ENCODE data around the gene ZNF396.

Gene ZNF396

DNA sequence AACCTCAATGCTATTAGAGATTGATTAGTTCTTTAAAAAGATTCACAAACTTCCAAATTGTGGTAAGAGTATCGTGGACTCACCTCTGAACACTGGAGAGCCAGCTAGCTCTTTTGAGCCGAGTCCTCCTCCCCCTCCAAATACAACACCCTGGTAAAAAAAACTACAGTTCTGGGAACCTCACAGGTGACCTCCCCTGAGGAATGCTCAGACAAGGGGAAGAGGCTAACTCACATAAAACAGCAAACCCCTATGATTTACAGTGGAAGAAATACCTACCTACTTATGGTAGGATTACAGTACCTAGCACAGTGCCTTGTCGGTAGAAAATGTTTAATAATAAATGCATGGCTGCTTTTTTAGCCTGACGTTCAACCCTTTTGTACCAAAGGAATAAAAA, 41.3 kb downstream of the ZNF396 start:
- no peak for DNase-seq (ENCODE audit: low spot score)

DNA sequence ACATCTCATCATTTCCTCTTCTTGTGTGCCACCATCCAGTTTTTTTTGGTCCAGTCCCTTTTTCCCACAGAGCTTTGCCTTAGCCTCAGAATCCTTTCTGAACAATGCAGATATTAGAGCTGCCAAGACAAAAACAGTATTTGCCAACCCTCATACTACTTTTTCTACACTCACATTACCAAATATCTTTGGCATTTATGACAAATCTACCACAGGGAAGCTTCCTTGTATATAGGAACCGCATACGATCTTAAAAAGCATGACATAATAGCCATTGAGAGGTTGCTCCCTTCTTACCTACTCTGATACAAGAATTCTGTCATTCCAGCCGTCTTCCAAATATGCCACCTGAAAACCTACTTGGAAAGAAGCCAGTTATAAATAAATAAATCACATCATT, 42.3 kb downstream of the ZNF396 start:
- no peak for DNase-seq (ENCODE audit: low spot score)

DNA sequence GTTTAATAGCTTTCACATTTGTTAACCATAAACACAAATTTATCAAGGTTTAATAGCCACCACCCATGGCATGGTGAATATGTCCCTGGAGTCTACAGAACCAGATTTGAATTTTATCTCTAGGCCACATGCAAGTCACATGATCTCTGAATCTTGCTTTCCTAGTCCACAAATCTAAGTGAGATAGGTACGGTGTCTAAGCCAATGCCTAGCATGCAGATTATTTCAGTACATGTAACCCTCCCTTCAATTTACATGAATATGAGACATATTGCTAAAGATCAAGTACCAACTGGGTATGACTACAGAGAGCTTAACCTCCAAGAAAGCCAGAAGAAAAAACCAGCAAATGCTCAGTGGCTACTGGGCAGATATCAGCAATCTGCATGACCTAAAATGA, 42.9 kb downstream of the ZNF396 start:
- no peak for DNase-seq (ENCODE audit: low spot score)

DNA sequence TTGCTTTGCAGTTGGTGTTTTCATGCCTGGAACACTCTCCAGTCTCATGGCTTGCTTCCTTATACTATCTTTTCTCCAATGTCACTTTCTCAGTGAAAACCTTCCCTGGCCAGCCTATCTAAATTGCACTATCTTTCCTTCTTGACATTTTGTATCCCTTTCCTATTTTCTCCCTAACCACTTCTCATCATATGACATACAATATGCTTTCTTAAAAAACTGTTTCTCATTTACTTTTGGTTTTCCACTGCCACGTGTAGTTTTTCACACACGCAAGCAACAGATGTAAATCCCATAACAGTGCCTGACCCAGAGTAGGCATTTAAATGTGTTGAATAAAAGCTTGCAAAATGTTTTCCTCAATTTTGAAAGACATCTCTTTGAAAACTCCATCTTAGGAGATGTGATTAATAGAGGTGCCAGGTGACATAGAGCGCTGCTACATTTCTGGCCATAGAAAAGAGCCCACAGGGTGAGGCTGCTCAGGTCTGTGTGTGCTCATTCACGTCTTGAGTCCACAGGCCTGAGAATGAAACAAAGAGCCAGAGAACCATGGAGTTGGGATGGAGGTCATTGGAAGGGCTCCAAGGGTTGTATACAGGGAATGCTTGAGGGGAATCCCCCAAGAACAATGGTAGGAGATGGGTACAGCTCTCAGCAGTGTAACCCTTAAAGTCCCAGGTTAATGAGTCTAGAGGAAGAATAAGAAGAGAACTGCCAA, 45.6 kb downstream of the ZNF396 start:
- DNase-seq (ENCODE audit: low spot score), result no peak

DNA sequence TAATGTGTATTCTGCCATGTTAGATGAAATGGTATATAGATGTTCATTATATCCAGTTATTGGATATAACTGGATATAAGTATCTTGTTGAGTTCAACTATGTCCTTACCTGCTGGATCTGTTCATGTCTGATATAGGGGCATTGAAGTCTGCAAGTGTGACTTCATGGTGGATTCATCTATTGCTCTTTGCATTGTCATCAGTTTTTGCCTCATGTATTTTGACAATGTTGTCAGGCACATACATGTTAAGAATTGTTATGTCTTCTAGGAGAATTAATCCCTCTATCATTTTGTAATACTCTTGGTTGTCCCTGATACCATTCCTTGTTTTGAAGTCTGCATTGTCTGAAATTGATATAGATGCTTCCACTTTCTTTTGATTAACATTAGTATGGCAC, 48.3 kb downstream of the ZNF396 start:
- no peak for DNase-seq (ENCODE audit: low spot score)

DNA sequence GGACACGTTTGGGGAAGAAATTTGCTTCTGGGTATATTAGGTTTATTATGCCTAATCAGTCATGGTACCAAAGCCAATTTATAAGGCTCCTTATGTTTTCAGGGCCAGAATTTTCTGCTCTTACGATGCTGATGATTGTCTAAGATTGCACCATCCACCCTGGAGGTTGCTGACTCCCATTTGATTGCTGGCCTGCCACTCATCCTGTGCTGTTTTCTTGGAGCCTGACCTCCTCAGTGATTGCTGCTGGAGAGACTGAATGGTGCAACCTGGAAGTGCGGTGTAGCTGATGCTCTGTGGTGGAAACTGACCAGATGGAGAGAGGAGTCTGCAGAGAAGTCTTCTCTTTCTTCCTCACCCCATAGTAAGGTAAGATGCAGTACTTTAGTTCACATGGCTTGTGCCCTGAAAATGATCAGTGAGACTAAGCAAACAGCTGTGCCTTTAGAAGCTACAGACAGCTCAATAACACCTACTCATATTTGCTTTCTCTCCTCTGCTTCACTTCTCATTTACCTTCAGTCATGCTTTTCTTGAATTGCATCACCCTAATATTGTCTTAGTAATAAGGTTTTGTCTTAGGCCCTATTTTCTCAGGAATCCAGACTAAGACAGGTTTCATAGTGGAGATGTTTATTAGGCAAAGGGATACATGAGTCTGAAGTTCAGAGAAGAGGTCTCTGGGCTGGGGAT, 50.3 kb downstream of the ZNF396 start:
- no peak for DNase-seq (ENCODE audit: low spot score)

DNA sequence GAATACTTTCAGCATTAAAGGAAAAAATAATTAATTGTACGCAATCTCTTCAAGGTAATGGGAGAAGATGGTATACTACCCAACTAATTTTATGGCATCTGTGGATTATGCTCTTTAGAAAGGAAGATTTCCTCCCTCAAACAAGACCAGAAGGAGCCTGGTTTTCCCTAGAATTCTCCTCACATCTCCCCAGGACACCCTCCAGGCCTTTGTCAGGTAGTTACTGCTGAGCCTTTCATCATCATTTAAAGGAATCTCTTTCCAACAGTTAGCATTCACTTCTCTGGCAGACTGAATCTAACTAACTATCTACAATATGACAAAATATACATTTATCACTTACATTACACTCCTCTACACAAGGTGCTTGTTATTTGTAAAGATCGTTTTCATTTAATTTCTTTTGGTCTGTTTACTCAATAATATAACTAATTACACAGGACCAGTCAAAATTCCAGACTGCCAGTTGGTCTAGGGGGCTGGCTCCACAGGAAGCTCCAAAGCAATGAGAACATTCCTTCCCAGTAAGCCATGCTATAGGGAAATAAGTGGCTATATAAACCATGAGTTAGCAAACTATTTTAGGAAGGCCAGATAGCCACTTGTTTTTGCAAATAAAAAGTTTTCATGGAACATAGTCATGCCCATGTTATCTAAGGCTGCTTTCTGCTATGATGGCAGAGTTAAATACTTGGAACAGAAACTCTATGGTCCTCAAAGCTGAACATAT, 52.0 kb downstream of the ZNF396 start:
- DNase-seq (ENCODE audit: low spot score), result no peak

DNA sequence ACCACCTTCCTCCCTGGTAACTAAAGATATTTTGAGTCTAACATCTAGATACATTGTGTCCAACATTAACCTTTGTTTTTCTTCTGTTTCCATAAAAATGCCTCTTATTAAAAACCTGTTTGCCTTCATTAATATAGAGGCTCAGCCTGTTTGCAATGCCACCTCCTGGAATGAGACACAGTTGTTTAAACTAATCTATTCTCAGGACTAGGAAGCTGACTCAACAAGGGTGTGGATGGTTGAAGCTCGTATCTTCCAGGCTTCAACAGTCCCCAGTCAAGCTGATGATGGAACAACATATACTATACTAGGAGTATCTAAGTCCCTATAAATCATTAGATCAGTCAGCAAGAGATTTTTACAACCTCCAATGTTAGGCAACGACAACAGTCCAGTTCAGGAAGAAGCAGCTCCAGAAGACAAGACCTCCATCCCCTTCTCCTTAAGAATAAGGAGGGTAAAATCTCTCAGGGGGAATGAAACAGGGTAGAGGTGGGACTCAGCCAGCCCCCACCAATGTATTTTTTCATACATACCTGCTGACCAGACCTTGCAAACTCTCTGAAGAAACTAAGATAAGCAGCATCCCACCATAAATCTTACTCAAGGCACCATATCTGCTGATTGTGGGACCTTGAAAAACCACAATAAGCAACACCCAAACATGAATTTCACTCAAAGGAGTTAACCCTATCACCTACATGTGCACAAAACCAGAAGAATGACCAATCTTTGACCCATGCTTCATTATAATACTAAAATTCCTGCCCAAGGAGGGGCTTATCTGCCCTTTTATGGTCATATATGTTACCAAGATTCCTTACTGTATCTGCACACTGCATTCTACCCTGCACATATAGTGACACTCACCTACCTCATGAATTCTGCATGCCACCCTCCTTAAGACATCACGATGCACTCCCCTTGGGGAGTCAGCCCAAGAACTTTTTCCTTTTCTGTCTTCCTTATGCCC, 54.4 kb downstream of the ZNF396 start:
- DNase-seq (ENCODE audit: low spot score), result no peak
